Left hindlimb (tissue), 1 donor: ENCODE measurements around the gene PIPOX.

Experiments used
- DNase-seq: peaks from one replicate; pipeline ENCODE4 v3.0.0-alpha.2; 2018

PIPOX gene

GRCh38 chr17:29049541-29050145 lies 6.7 kb downstream of the PIPOX start:
- DNase-seq, result no peak

- no peak for DNase-seq
Measured at GRCh38 chr17:29050176-29050575, 7.2 kb downstream of the PIPOX start.

- no peak for DNase-seq
Measured at GRCh38 chr17:29051194-29051593, 8.3 kb downstream of the PIPOX start.

GRCh38 chr17:29051731-29052130 lies 8.8 kb downstream of the PIPOX start:
- no peak for DNase-seq

DNA sequence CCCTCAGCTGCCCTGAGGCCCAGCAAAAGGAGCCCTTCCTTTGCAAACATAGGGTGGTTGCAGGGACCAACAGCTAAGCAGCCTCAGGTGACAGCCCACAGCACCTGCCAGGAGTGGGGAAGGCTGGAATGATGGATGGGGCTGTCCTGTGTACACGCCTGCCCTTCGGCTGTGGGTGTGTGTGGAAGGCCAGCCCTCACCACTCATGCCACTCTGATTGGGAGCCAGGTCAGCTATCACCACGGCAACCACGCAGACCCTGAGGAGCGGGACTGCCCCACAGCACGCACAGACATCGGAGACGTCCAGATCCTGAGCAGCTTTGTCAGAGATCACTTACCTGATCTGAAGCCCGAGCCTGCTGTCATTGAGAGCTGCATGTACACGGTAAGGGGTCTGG lies 11.9 kb downstream of the PIPOX start:
- DNase-seq, result no peak

DNA sequence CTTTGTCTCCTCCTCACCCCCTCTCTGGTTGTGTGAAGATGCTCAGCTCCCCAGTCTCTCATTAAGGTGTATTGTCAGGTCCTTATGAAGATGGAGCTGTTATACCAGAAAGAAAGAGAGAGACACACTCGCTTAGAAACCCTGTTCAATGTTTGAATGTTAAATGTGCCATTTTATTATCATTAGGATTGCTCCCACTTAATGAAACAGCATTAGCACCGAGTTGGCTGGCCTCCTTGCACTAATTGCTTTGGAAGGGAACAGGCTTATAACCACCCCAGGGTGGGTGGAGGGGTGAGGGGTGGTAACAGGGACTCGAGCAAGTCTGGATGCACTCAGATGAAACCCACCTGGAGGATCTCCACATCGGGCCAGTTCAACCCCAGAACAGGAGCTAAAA lies 14.4 kb downstream of the PIPOX start:
- no peak for DNase-seq

DNA sequence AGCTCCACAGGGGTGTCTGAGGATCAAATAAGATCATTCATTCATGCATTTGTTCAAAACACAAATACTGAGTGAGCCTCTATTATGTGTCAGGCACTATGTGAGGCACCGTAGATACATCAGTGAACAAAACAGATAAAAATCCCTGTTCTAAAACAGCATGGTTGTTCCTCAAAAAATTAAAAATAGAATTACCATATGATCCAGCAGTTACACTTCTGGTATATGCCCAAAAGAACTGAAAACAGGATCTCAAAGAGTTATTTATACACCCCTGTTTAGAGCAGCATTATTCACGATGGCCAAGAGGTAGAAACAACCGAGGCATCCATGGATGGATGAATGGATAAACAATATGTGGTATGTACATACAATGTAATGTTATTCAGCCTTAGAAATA lies 15.4 kb downstream of the PIPOX start:
- no peak for DNase-seq

- no peak for DNase-seq
Measured at GRCh38 chr17:29059281-29059680, 16.3 kb downstream of the PIPOX start.

GRCh38 chr17:29060475-29060874 lies 17.5 kb downstream of the PIPOX start:
- no peak for DNase-seq

DNA sequence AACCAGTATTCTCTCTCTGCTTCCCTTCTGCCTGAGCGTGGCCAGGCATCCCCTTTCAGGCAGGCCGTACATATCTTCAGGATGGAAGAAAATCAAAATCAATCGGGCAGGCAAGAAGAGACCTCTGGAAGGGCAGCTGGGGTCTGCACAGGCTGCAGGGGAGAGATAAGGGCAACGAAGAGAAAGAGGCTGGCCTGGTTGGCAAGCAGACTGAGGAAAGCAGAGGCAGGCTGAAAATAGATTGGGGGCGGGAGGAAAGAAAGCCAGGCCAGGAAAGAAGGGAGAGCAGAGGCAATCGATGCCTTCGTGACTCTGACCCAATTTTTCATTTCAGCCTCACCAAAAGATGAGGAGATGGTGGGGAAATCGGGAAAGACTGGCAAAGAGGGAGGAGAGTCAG lies 18.1 kb downstream of the PIPOX start:
- DNase-seq, result no peak

DNA sequence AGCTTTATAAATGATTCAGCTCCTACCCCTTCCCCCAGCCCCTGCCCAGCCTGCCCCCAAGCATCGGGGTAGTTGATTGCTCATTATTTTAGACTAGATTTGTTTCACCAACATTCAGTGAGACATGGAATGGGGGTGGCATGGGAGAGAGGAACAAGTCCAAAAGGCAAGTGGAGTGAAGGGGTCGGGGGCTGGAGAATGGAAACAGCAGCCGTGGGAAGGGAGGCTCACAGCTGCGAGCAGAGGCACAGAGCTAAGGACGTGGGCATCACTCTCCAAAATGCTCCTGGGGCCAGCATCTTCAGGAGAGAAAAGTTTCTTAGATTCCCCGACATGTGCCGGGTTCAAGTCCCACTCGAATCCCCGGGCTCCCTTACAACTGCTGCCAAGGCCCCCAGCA lies 19.3 kb downstream of the PIPOX start:
- no peak for DNase-seq

GRCh38 chr17:29063992-29064391 lies 21.1 kb downstream of the PIPOX start:
- no peak for DNase-seq

DNA sequence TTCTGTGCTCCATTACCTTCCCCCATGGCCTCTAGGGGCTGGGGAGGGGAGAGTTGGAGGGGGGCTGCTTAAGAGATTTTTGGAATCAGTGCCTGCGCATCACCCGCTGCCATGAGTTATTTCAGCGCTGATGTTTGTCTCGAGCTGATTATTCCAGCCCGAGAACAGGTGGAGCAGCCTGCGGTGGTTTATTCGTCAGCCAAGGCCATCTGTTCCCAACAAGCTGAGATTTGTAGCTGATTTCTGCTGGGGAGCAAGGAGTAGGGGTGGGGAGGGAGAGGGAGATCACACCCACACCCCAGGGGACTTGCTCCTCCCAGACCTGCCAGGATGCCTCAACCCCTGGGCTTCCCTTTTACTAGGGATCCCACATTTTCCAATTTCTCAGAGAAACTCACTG lies 23.1 kb downstream of the PIPOX start:
- DNase-seq, result no peak

- no peak for DNase-seq
Measured at GRCh38 chr17:29066606-29067005, 23.7 kb downstream of the PIPOX start.

GRCh38 chr17:29068818-29069217 lies 25.9 kb downstream of the PIPOX start:
- no peak for DNase-seq

DNA sequence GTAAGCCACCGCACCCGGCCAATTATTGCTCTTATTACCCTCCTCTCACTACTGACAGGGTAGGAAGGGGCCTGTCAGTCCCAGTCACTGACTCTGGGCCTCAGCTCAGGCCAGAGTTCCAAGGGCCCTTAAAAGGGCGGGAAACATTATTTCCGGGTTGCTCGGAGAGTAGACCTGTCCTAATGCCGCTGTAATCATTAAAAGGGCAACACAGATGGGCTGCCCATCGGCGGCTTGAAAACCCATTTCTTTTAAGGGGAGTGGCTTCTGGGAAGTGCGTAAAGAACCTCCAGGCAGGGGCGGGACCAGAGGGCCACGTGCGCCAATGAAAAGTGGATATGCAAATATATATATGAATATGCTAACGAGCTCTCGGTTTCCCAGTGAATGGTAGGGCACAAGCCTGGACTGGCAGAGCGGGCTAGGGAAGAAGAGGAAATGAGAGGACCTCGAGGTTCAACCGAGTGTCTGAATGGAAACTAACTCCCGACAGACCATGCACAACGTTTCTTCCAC lies 26.6 kb downstream of the PIPOX start:
- no peak for DNase-seq

DNA sequence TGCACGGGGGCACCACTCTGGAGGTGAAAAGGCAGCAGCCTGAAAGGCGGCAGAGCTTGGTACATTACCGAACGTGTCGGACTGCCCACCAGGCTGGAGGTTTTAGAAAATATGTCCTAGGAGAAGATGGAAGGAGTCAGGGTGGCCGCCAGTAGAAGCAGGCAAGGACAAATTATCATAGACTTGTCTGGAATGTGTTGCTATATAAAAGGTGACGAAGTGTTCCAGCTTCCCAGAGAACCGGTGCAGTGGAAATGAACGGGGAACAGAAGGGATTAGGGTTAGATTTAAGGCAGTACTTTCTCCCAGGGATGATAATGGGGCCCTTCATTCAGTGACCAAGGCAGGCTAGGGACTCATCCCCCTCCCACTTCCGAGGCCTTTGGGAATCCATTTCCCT lies 27.4 kb downstream of the PIPOX start:
- DNase-seq, result no peak

DNA sequence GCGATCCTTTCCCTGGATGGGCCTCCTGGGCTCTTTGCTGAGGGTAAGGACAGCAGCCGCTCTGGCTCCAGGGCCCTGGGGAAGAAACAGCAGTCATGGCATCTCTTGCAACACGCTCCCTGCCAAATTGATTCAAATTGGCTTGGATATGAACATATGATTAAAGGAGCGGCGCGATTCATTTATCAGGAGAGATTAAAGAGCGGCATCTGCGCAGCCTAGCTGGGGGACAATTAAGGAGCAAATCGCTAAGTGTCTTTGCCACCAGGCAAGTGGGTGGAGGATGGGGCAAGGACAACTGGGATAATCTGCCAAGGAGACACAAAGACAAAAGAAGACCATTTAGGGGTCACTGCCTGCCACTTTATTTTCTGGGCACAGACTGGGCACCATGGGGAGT lies 27.8 kb downstream of the PIPOX start:
- DNase-seq, result no peak

- no peak for DNase-seq
Measured at GRCh38 chr17:29071303-29071702, 28.4 kb downstream of the PIPOX start.

- no peak for DNase-seq
Measured at GRCh38 chr17:29073045-29073444, 30.1 kb downstream of the PIPOX start.

DNA sequence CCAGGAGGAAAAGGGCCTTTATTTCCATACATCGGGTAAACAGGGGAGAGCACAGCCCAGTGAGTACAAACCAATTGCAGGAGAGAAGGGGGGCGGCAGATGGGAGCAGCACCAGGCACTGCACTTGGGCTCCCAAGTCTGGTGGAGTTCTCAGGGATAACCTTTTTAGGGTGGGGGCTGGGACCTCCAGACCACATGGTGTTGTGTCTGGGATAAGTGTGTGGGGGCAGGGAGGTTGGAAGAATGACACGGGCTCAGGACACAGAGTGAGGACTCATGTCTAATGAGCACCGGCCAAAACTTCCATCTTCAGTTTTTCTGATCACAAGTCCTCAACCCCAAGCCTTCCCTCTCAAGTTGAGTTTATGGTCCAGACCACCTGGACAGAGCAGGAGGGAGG lies 30.6 kb downstream of the PIPOX start:
- DNase-seq, result no peak

DNA sequence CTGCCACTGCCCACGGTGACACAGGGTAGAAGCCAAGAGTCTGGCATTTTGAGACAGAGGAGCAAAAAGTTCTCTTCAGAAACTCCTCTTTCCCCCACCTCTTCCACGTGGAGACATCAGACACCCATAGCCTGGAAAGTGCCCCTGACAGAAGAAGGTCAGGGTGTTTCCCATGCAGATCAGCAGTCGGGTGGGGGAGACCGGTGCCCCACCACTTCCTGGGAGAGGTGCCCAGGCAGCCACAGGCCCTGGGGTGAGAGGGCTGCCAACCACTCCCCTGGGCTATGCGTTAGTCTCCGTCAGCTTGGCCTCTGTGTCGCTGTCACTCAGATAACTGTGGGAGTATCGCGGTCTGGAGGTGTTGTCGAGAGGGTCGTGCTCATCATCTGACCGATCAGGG lies 31.5 kb downstream of the PIPOX start:
- DNase-seq, result no peak

DNA sequence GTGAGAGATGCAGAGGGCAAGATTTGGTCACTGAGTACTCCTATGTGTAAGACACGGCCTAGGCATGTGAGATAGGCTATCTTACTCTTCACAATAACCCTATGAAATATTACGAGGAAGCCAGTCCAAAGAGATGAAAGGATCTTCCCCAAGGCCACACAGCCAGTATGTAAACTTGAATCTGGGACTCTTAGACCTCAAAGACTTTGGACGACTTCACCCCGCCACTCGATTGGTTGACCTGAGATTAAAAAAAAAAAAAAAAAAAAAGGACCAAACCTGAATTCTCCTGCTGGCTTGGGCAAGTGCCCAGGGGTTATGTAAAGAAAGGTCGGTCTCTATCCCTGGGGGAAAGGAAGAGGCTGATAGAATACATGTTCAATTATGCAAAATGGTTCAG lies 33.1 kb downstream of the PIPOX start:
- no peak for DNase-seq

DNA sequence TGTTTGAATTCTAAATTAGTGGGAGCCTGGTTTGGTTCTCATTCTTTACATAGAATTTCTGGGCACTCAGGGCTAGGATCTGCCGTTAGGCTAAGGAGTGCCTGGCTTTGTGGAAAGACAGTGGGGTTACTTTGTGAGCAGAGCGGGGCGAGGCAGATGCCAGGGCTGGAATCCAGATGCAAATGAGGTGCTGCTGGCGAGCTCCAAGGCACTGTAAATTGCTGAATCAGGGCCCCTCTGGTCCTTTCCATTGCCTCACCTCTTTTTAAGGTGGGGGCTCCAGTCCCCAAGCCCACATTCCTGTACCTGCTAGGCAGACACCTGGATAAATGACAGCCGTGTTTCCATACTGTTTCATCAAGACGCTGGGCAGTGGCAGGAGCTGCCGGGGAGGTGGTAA lies 33.8 kb downstream of the PIPOX start:
- DNase-seq, result no peak

DNA sequence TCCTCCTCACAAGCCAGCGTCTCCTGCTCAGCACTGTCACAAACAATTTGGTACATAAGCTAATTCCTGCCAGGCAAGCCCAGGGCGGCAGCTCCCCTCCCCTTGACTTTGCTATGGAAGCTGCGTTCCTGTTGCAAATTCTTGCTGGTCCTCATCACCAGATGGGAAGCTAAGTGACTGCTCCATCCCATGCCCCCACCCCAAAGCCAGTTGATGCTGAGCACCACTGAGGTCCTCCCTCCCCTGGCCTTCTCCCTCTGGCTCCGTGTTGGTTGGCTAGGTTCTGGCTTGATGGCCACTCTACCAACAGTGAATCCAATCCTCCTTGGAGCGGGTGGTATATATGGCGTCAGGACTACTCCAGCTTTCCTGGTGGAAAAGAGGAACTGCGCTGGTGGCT lies 34.4 kb downstream of the PIPOX start:
- no peak for DNase-seq
